ENCODE data around the gene UMODL1.
A peak's percentile ranks its signal among the peaks of the same experiment; 100 is the strongest.

UMODL1 gene

DNA sequence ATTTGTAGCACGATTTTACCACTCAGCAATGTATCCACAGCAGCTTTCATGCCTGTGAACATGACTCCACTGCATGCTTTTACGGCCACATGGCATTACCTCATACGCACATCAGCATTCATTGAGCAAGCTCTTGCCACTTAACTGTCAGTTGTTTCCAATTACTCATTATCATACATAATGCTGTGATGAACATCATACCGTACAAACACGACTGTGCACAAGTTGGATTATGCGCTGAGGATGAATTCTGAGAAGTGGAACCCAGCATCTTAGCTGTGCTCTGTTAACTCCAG lies 9.6 kb downstream of the UMODL1 start:
- no peak for DNase-seq (ENCODE audit: low read depth in 3 of 3)

GRCh38 chr21:42081138-42081537 lies 10.0 kb downstream of the UMODL1 start:
- no peak for DNase-seq (ENCODE audit: low read depth in 3 of 3)

- no peak for DNase-seq (ENCODE audit: low read depth in 3 of 3)
Measured at GRCh38 chr21:42081931-42082381, 10.8 kb downstream of the UMODL1 start.

GRCh38 chr21:42082501-42083360 lies 11.6 kb downstream of the UMODL1 start:
- DNase-seq (ENCODE audit: low read depth in 3 of 3): no peak

DNA sequence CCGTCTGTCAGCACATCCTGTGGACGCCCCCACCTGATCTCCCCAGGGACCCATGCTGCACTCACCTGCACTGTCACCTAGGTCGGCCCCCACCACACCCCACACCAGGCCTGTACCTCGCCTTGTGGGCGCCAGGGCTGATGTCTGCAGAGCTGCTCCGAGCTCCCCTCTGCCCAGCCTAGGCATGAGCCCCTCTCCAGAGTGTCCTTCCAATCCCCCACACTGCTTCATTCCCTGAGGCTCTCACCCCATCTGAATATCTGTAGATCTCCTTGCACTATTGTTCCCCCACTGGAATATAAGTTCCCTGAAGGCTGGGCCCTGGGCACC lies 12.2 kb downstream of the UMODL1 start:
- no peak for DNase-seq (ENCODE audit: low read depth in 3 of 3)

DNA sequence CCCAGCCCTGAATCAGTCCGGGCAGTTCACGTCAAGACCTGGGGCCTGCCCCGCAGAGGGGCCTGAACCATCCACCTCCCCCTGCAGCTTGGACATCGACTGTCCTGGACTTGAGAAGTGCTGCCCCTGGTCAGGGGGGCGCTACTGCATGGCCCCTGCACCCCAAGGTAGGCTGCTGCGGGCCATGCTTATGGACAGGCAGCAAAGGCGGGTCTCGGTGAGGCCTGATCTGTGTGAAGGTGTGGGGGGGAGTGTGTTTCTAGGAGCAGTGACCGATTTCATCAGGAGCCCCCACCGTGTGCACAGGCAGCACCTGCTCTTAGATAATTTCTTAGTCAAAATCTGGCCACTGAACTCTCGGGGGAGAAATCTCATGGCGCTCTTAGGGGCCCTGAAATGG lies 13.0 kb downstream of the UMODL1 start:
- DNase-seq (ENCODE audit: low read depth in 3 of 3): no peak

DNA sequence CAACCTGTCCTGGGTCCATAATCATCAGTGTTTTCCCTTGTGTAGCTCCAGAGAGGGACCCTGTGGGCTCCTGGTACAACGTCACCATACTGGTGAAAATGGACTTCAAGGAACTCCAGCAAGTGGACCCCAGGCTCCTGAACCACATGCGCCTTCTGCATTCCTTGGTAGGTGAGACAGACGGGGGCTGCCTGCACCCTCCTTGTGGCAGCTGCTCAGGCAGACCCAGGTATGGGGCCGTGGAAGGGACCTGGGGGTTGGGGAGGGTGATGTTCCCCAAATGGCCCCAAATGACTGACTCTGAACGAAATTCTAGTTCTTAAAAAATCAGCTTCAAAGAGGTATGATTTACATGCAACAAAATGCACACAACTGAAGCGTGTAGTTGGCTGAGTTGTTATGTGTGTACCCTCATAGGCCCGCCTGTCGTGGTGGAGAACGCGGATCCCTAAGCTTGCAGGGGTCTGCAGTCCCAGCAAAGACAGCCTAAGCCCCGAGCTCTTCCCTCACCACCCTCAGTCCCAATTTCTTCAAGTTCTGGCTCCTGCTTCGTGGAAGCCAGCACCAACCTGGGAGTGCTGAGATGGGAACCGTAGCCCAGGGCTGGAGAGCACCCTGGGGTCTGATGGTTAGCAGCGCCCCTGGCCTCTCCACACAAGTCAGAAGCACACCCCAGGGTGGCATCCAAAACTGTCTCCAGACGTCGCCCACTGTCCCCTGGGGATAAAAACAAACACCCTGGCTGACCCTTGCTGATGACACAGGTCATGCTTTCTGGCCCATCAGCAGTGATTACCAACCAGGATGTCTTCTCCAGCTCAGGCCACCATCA lies 14.3 kb downstream of the UMODL1 start:
- DNase-seq (ENCODE audit: low read depth in 3 of 3): no peak

- DNase-seq (ENCODE audit: low read depth in 3 of 3): no peak
Measured at GRCh38 chr21:42086969-42087368, 15.9 kb downstream of the UMODL1 start.

GRCh38 chr21:42088148-42088547 lies 17.0 kb downstream of the UMODL1 start:
- no peak for DNase-seq (ENCODE audit: low read depth in 3 of 3)

DNA sequence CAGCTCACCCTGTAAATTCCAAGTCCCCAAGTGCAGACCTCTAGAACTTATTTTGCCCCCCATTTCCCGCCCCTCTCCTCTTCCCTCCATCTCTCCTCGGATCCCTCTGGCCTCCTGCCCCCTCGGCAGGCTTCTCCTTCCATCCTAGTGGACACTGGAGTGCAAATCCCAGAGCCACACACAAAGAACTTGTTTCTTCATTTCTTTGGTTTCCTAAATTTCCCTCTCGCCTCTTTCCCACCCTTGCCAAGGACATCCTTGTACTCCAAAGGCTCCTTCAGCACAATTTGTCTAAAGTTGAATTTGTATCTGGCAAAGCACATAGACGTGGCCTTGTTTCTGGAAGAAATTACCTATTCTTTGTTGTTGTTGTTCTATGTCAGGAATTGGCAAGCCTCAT lies 17.5 kb downstream of the UMODL1 start:
- DNase-seq (ENCODE audit: low read depth in 3 of 3): no peak

GRCh38 chr21:42089093-42089631 lies 18.0 kb downstream of the UMODL1 start:
- DNase-seq (ENCODE audit: low read depth in 3 of 3): no peak

DNA sequence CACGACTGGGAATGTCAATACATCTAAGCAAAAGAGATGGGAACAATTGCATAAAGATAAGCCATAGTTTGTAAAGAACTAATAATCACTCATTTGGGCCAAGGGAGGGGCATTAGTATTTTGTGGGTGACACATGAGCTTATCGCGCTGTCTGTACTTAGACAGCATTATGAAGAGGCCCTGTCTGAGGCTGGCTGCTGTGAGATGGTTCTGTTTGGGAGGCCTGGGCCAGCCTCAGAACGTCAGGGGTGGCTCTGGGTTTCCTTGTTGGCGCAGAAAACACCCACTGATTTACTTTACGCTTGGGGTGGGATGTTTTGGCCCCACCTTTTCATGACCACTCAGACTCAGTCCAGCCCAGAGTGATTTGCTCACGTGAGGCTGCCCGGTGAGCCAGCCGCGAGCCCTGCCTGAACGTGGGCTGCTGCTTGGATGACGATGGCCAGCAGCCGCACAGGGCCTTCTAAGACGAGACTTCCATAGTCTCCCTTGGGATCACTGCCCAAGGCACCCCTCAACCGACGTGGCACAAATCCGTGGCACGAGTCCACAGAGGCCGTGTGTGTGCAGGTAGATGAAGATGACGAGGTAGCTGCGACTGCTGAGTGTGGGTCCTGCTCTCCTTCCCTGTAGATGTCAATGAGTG lies 18.7 kb downstream of the UMODL1 start:
- DNase-seq (ENCODE audit: low read depth in 3 of 3): no peak

DNA sequence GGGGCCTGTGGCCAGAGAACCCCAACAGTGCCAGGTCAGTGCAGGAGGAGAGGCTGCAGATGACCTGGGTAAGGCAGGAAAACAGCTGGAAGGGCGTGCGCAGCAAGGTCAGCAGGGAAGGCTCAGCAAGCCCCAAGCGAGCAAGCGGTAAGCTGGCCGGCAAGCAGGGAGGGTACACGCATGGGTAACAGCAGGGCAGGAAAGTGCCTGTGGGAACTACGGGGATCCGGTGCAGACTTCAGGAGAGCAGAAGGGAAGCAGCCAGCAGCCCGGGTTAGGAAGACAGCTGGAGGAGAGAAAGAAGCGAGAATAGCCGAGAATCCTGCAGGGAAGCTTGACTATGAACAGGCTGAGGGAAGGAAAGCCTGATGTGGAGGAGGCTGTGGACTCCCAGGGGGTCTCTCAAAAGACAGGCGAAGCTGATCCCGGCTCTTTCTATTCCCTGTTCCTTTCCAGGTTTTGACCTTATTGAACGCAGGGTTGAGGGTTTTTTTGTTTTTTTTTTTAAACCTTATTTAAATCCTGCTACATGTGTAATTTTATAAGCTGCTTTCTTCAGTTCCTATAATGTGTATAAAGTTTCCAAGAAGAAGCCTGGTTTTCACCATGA lies 20.9 kb downstream of the UMODL1 start:
- no peak for DNase-seq (ENCODE audit: low read depth in 3 of 3)

DNA sequence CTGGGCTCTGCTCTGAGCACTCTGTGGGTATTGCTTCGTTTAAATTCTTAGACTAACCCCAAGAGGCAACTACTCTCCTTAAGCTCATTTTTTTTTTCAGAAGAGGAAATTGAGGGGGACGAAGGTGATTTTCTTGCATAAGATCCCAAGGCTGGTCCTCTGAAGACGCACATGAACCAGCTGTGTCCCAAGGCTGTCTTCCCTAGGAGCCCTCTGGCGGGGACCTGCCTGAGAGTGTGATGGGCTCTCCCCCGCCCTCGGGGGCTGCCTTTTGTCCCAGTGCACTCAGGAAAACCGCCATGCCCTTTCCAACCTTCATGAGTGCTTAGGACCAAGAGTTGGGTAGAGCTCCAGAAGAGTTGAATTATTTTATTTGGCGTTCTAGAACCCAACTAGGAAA lies 21.7 kb downstream of the UMODL1 start:
- no peak for DNase-seq (ENCODE audit: low read depth in 3 of 3)

GRCh38 chr21:42093186-42093585 lies 22.1 kb downstream of the UMODL1 start:
- no peak for DNase-seq (ENCODE audit: low read depth in 3 of 3)

GRCh38 chr21:42093991-42094421 lies 22.9 kb downstream of the UMODL1 start:
- no peak for DNase-seq (ENCODE audit: low read depth in 3 of 3)

GRCh38 chr21:42094811-42095210 lies 23.7 kb downstream of the UMODL1 start:
- DNase-seq (ENCODE audit: low read depth in 3 of 3): no peak

GRCh38 chr21:42095581-42095980 lies 24.5 kb downstream of the UMODL1 start:
- no peak for DNase-seq (ENCODE audit: low read depth in 3 of 3)

DNA sequence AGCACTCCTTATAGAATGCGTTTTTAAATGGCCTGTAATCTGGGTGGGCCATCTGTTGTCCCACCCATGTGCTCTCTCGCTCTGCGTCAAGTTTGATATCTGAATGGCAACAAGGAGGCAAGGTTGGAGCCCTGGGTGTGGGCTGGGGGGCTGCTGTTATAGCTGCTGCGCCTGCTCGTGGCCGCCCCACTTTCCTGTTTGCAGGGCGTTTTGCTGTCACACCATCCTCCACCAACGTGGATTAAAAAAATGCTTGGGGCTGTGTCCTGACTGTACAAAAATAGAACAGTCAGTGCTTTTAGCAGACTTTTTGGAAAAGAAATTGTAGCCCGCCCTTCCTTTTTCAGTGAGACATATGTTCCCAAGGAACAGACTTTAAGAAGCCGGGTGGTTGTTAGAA lies 25.4 kb downstream of the UMODL1 start:
- DNase-seq (ENCODE audit: low read depth in 3 of 3): no peak

DNA sequence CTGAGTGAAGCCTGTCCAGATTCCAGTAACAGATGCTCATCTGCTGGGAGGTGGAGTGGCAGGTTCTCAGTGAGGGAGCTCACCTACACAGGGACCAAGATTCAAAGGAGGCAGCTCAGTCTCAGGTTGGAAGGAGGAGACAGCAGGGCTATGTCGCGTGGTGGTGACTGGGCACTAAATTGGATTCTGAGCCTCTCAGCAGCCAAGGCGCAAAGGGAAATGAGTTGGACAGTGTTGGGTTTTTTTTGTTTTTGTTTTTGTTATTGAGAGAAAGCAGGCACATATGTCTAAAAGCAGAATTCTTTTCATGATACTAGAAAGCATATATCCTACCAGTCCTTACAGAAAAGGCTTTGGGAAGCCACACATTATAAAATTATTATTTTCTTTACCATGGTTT lies 26.2 kb downstream of the UMODL1 start:
- DNase-seq (ENCODE audit: low read depth in 3 of 3): no peak

GRCh38 chr21:42097860-42098454 lies 26.8 kb downstream of the UMODL1 start:
- peak in 1 of 3 donors; percentile 9 for DNase-seq (ENCODE audit: low read depth in 3 of 3)
